ENCODE measurements around the gene GPLD1.
"Not testable (repeated sequence)": the region's sequence is repeated elsewhere in the genome, so short reads cannot be mapped to it uniquely, and the experiment has no call there.

GPLD1 gene

DNA sequence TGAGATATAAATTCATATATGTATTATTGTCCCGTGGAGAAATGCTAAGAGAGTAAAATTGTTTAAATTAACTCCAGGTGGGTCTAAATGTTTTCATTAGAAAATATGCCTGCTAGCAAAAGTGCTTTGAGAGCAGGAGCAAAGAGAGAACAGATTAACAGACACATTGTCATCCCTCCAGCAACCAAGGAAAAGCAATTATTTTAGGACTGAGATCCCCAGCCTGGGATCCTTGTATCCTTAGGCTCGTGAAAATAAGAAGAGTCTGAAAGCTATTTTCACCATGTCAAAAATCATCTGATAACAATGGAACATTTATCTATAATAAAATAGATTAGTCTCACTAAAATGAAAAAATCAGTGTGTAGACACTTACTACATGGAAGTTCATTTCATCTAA lies 98.2 kb downstream of the GPLD1 start:
- no peak overlapping the region for H3K27ac ChIP-seq (ENCODE audit: low read depth, low read length)
- no peak overlapping the region for H3K4me3 ChIP-seq (ENCODE audit: insufficient read depth, low read length, poor library complexity, severe bottlenecking)
- TF ChIP-seq, protein P1, sequence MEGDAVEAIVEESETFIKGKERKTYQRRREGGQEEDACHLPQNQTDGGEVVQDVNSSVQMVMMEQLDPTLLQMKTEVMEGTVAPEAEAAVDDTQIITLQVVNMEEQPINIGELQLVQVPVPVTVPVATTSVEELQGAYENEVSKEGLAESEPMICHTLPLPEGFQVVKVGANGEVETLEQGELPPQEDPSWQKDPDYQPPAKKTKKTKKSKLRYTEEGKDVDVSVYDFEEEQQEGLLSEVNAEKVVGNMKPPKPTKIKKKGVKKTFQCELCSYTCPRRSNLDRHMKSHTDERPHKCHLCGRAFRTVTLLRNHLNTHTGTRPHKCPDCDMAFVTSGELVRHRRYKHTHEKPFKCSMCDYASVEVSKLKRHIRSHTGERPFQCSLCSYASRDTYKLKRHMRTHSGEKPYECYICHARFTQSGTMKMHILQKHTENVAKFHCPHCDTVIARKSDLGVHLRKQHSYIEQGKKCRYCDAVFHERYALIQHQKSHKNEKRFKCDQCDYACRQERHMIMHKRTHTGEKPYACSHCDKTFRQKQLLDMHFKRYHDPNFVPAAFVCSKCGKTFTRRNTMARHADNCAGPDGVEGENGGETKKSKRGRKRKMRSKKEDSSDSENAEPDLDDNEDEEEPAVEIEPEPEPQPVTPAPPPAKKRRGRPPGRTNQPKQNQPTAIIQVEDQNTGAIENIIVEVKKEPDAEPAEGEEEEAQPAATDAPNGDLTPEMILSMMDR (IDR thresholded peaks at IDR 0.05; ENCODE audit: insufficient read depth, low read length, poor library complexity, severe bottlenecking), result no peak
- TF ChIP-seq EZH2phosphoT487 (conservative IDR thresholded peaks at IDR 0.05; ENCODE audit: low read length), result no peak
- peaks cover 2% of the 10 kb centered on the region; the same call in 1 of the 2 replicates for H3K9me3 ChIP-seq (ENCODE audit: insufficient read depth, low read length)
- H3K79me2 ChIP-seq (ENCODE audit: insufficient read depth, low read length), result no peaks in the 10 kb centered on the region
- H4K20me1 ChIP-seq (ENCODE audit: low read depth, low read length), result no peaks in the 10 kb centered on the region
- H3K9ac ChIP-seq (ENCODE audit: low read length), result no peak overlapping the region
- no peaks in the 10 kb centered on the region for H3K27me3 ChIP-seq (ENCODE audit: low read length)
- H3K4me2 ChIP-seq (ENCODE audit: low read depth, low read length, poor library complexity, severe bottlenecking), result no peak overlapping the region
- no peaks in the 10 kb centered on the region for H3K9me2 ChIP-seq (replicated peaks; ENCODE audit: insufficient read depth, low read length)
- no peaks in the 10 kb centered on the region for H3F3A ChIP-seq (ENCODE audit: insufficient read depth)
- H2AFZ ChIP-seq (ENCODE audit: low read depth, low read length, severe bottlenecking), result no peak overlapping the region
- H3K36me3 ChIP-seq (ENCODE audit: low read length), result no peaks in the 10 kb centered on the region

DNA sequence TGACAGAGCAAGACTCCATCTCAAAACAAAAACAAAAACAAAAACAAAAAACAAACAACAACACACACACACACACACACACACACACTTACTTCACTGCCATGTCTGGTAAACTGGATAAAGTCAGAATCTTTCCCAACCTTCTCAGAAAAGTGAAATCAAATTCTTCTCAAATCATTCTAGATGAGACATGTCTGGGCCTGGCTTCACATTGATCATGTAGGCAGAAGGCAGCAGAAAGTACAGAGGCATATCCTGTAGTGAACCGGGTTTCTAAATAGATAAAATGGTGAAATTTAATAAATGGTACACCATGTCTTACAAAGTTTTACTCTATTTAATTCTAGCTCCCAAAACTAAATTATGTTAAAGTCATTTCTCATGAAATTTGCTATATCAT lies 101.6 kb downstream of the GPLD1 start:
- H3K36me3 ChIP-seq (ENCODE audit: low read length), result no peaks in the 10 kb centered on the region
- no peaks in the 10 kb centered on the region for H3K27me3 ChIP-seq (ENCODE audit: low read length)
- H3K9me2 ChIP-seq (replicated peaks; ENCODE audit: insufficient read depth, low read length), result no peaks in the 10 kb centered on the region
- H3K79me2 ChIP-seq (ENCODE audit: insufficient read depth, low read length), result no peaks in the 10 kb centered on the region
- no peak overlapping the region for H2AFZ ChIP-seq (ENCODE audit: low read depth, low read length, severe bottlenecking)
- no peak overlapping the region for H3K27ac ChIP-seq (ENCODE audit: low read depth, low read length)
- H3K9ac ChIP-seq (ENCODE audit: low read length), result no peak overlapping the region
- H3K9me3 ChIP-seq (ENCODE audit: insufficient read depth, low read length), result no peaks in the 10 kb centered on the region
- no peak overlapping the region for H3K4me3 ChIP-seq (ENCODE audit: insufficient read depth, low read length, poor library complexity, severe bottlenecking)
- no peak overlapping the region for H3K4me2 ChIP-seq (ENCODE audit: low read depth, low read length, poor library complexity, severe bottlenecking)
- no peaks in the 10 kb centered on the region for H3F3A ChIP-seq (ENCODE audit: insufficient read depth)
- no peaks in the 10 kb centered on the region for H4K20me1 ChIP-seq (ENCODE audit: low read depth, low read length)
- TF ChIP-seq EZH2phosphoT487 (conservative IDR thresholded peaks at IDR 0.05; ENCODE audit: low read length), result no peak
- TF ChIP-seq, protein P1 (IDR thresholded peaks at IDR 0.05; ENCODE audit: insufficient read depth, low read length, poor library complexity, severe bottlenecking), result no peak

DNA sequence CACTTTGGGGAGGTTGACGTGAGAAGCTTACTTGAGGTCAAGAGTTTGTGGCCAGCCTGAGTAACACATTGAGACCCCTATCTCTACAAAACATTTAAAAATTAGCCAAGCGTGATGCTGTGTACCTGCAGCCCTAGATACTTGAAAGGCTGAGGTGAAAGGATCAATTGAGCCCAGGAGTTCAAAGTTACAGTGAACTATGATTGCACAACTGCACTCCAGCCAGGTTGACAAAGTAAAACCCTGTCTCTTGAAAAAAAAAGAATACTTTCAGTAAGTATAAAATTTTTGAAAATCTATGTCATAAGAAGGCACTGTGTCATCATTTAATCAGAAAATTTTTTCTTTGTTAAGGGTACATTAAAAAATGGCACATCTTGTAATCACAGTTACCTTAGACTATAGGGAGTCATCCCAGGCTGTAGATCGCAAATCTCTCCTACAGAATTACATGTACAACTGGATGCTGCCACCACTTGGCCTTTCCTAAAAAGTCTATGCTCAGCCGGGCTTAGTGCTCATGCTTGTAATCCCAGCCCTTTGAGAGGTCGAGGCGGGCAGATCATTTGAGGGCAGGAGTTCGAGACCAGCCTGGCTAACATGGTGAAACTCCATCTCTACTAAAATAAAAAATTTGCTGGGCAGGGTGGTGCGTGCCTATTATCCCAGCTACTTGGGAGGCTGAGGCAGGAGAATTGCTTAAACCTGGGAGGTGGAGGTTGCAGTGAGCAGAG lies 103.7 kb downstream of the GPLD1 start:
- TF ChIP-seq EZH2phosphoT487 (conservative IDR thresholded peaks at IDR 0.05; ENCODE audit: low read length), result no peak
- TF ChIP-seq, protein P1 (IDR thresholded peaks at IDR 0.05; ENCODE audit: insufficient read depth, low read length, poor library complexity, severe bottlenecking), result no peak
- Histone ChIP-seq H4K20me1 (ENCODE audit: low read depth, low read length) (no peaks in the 10 kb centered on the region), H3K27ac (ENCODE audit: low read depth, low read length) (no peak overlapping the region)

DNA sequence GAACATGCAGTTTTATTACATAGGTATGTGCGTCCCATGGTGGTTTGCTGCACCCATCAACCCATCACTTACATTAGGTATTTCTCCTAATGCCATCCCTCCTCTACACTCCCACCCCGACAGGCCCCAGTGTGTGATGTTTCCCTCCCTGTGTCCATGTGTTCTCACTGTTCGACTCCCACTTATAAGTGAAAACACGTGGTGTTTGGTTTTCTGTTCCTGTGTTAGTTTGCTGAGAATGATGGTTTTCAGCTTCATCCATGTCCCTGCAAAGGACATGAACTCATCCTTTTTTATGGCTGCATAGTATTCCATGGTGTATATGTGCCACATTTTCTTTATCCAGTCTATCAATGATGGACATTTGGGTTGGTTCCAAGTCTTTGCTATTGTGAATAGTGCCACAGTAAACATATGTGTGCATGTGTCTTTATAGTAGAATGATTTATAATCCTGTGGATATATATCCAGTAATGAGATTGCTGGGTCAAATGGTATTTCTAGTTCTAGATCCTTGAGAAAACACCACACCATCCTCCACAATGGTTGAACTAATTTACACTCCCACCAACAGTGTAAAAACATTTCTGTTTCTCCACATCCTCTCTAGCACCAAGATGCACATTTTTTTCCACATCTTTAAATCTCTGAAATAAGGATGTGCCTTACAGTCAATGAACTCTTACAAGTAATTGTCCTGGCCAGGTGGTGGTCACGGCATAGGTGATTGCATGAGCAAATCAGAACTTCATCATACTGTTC lies 104.8 kb downstream of the GPLD1 start:
- not testable (repeated sequence) for H3K4me2 ChIP-seq (ENCODE audit: low read depth, low read length, poor library complexity, severe bottlenecking)

More for the DNA sequence above, 103.7 kb downstream of the GPLD1 start:
- Histone ChIP-seq H3K9me2 (replicated peaks; ENCODE audit: insufficient read depth, low read length) (no peaks in the 10 kb centered on the region), H2AFZ (ENCODE audit: low read depth, low read length, severe bottlenecking) (no peak overlapping the region), H3F3A (ENCODE audit: insufficient read depth) (no peaks in the 10 kb centered on the region), H3K4me2 (ENCODE audit: low read depth, low read length, poor library complexity, severe bottlenecking) (no peak overlapping the region), H3K9me3 (ENCODE audit: insufficient read depth, low read length) (no peaks in the 10 kb centered on the region), H3K9ac (ENCODE audit: low read length) (no peak overlapping the region), H3K79me2 (ENCODE audit: insufficient read depth, low read length) (no peaks in the 10 kb centered on the region), H3K27me3 (ENCODE audit: low read length) (no peaks in the 10 kb centered on the region), H3K4me3 (ENCODE audit: insufficient read depth, low read length, poor library complexity, severe bottlenecking) (no peak overlapping the region), H3K36me3 (ENCODE audit: low read length) (no peaks in the 10 kb centered on the region)

DNA sequence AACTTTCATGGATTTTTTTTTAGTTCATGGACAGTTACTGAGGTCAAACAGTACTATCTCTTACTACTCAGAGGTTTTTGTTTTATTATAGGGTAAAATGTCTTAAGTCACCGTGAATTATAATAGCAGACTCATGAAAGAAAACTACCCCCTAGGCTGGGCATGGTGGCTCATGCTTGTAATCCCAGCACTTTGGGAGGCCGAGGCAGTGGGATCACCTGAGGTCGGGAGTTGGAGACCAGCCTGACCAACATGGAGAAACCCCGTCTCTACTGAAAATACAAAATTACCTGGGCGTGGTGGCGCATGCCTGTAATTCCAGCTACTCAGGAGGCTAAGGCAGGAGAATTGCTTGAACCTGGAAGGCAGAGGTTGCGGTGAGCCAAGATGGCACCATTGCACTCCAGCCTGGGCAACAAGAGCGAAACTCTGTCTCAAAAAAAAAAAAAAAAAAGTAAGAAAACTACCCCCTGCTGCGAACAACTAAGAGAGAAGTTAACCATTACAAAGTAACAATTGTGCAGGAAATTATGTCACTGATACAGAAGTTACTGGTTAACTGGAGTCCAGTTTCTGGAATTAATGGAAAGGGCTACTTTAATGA lies 106.4 kb downstream of the GPLD1 start:
- not testable (repeated sequence) for H3K9me3 ChIP-seq (ENCODE audit: insufficient read depth, low read length); H2AFZ ChIP-seq (ENCODE audit: low read depth, low read length, severe bottlenecking); H3K27me3 ChIP-seq (ENCODE audit: low read length); H3K27ac ChIP-seq (ENCODE audit: low read depth, low read length); H3K36me3 ChIP-seq (ENCODE audit: low read length); H4K20me1 ChIP-seq (ENCODE audit: low read depth, low read length); H3K9me2 ChIP-seq (replicated peaks; ENCODE audit: insufficient read depth, low read length); H3K9ac ChIP-seq (ENCODE audit: low read length); H3K4me2 ChIP-seq (ENCODE audit: low read depth, low read length, poor library complexity, severe bottlenecking); H3K4me3 ChIP-seq (ENCODE audit: insufficient read depth, low read length, poor library complexity, severe bottlenecking); H3K79me2 ChIP-seq (ENCODE audit: insufficient read depth, low read length); H3F3A ChIP-seq (ENCODE audit: insufficient read depth)

More for the DNA sequence above, 104.8 kb downstream of the GPLD1 start:
- not testable (repeated sequence) for H3K27ac ChIP-seq (ENCODE audit: low read depth, low read length); H4K20me1 ChIP-seq (ENCODE audit: low read depth, low read length); H3K79me2 ChIP-seq (ENCODE audit: insufficient read depth, low read length); H3K27me3 ChIP-seq (ENCODE audit: low read length); H3F3A ChIP-seq (ENCODE audit: insufficient read depth); H3K9me3 ChIP-seq (ENCODE audit: insufficient read depth, low read length); H3K4me3 ChIP-seq (ENCODE audit: insufficient read depth, low read length, poor library complexity, severe bottlenecking); H3K36me3 ChIP-seq (ENCODE audit: low read length); H3K9ac ChIP-seq (ENCODE audit: low read length); H2AFZ ChIP-seq (ENCODE audit: low read depth, low read length, severe bottlenecking); H3K9me2 ChIP-seq (replicated peaks; ENCODE audit: insufficient read depth, low read length)

Data from SU-DHL-6 (cell line).